Stimulated activated CD8-positive, alpha-beta memory T cell treated with anti-CD3 and anti-CD28 coated beads, Interleukin-2, amount 100 ng/mL, for 1 hour (primary cell): ENCODE measurements around the gene FGF18.
"Not testable (repeated sequence)": the region's sequence is repeated elsewhere in the genome, so short reads cannot be mapped to it uniquely, and the experiment has no call there.

ENCODE experiments used
- DNase-seq, 2 donors: peaks; one replicate each; pipeline ENCODE4 v3.0.0-alpha.2; 2020; ENCODE audit warnings: low read depth in 2 of 2

The FGF18 gene, protein sequence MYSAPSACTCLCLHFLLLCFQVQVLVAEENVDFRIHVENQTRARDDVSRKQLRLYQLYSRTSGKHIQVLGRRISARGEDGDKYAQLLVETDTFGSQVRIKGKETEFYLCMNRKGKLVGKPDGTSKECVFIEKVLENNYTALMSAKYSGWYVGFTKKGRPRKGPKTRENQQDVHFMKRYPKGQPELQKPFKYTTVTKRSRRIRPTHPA

DNA sequence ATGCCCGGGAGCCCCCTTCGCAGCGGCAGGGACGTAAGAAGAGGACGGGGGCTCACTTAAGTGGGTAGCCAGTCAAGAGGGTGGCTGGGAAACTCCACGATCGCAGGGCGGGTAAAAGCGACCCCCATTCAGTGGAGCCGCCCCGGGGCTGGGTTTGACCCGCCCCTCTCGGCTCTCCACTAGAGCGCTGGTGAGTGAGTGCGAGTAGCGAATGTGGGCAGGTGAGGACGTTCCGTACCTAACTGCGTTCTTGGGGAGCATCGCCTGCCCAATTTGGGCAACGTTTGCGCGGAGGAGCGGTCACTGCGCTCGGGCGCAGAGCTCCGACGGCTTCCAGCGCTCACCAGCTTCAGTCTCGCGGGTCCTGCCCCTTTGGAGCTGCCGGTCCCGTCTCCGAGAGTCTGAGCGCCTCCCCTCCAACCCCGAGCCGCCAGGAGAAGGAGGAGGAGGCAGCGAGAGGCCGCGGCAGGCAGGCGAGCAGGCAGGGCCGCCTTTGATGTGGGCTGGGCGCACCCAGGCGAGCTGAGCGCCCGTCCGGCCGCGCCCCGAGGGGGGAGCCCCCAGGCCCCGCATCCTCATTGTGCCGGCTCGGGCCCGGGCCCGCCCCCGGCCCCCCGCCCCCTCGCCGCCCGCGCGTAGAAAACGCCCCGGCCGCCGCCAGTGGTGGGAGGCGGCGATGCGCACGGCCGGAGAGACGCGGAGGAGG, at the start of gene FGF18:
TSS of gene FGF18 (plus strand) at position 666 of the 706 bp plus-strand sequence. CDS start 553 bp downstream, outside the sequence.
- DNase-seq = no peak

DNA sequence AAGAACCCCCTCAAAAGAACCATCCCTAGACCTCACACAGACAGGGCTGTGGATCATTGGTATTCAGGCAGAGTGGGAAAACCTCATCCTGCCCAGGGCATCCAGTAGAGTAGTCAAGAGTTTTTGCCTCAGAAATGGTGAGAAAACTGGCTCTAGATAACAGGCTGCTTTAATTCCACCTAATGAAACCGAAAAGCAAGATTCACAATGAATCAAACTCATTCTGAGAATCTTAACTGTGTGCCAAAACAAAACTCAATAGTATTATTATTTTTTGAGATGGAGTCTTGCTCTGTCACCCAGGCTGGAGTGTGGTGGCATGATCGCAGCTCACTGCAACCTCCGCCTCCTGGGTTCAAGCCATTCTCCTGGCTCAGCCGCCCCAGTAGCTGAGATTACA, 49.5 kb upstream of the FGF18 start:
- DNase-seq = no peak

DNA sequence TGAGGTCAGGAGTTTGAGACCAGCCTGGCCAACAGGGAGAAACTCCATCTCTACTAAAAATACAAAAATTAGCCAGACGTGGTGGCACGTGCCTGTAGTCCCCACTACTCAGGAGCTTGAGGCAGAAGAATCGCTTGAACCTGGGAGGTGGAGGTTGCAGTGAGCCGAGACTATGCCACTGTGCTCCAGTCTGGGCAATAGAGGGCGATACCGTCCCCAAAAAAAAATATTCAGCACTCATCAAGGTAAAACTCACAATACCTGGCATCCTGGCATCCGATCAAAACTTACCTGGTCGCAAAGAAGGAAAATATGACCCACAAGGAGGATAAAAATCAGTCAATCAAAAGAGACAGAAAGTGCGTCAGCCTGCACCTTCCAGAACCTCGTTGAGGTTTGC, 48.6 kb upstream of the FGF18 start:
- DNase-seq = not testable (repeated sequence)

DNA sequence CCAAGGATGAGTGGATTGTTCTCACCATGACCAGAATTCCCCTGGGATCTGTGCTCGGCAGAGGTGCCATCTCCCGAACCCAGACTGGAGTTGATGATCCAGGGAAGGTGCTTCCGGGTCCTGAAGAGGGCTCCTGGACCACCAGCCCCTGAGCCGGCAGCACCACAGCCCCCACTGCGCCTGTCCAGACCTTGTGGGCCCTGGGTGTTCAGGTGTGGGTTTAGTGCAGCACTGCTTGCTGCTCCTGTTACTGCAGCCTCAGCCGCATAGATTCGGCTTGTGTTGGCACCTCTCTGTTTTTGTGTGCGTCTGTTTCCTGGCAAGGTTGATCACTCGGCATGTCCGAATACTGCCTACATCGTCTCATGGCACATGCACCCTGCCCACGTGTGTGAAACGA, 48.1 kb upstream of the FGF18 start:
- no peak for DNase-seq

DNA sequence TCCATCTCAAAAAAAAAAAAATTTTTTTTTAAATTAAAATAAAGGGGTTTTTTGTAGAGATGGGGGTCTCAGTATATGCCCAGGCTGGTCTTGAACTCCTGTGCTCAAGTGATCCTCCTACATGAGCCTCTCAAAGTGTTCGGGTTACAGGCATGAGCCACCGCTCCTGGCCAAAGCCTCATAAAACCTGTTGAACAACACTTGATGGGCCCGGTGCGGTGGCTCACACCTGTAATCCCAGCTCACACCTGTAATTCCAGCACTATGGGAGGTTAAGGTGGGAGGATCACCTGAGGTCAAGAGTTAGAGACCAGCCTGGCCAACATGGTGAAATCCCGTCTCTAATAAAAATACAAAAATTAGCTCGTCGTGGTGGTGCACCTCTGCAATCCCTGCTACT, 39.5 kb upstream of the FGF18 start:
- no peak for DNase-seq

DNA sequence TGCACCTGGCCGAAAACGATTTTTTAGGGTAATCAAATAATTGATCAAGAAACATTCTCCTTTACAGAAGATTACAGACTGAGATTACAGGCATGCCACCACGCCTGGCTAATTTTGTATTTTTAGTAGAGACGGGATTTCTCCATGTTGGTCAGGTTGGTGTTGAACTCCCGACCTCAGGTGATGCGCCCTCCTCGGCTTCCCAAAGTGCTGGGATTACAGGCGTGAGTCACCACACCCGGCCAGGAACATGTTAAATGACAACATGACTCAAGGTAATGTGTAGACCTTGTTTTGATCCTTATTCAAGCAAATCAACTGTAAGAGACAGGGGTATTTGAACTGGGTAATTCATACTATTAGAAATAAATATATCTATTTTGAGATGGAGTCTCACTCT, 35.0 kb upstream of the FGF18 start:
- not testable (repeated sequence) for DNase-seq

DNA sequence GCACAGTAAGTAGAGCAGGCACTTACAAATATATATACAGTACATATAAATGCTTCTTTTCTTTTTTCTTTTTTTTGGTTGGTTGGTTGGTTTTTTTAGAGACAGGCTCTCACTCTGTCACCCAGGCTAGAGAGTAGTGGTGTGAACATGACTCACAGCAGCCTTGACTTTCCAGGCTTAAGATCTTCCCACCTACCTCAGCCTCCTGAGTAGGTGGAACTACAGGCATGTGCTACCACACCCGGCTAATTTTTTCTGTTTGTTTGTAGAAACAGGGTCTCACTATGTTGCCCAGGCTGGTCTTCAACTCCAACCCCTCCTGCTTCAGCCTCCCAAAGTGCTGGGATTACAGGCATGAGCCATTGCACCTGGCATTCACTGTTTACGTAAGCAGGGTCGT, 34.4 kb upstream of the FGF18 start:
- DNase-seq = not testable (repeated sequence)

DNA sequence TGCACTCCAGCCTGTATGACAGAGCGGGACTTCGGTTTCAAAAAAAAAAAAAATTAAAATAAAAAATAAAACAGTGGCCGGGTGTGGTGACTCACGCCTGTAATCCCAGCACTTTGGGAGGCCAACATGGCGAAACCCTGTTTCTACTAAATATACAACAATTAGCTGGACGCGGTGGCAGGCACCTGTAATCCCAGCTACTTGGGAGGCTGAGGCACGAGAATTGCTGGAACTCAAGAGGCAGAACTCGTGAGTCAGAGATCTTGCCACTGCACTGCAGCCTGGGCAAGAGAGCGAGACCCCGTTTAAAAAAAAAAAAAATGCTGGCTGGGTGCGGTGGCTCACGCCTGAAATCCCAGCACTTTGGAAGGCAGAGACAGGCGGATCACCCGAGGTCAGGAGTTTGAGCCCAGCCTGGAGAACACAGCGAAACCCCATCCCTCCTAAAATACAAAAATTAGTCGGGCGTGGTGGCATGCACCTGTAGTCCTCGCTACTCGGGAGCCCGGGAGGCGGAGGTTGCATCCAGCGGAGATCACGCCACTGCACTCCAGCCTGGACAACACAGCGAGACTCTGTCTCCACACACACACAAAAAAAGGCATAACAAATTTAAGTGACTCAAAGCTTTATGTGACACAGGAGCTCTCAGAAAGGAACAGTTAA, 33.3 kb upstream of the FGF18 start:
- DNase-seq = no peak

DNA sequence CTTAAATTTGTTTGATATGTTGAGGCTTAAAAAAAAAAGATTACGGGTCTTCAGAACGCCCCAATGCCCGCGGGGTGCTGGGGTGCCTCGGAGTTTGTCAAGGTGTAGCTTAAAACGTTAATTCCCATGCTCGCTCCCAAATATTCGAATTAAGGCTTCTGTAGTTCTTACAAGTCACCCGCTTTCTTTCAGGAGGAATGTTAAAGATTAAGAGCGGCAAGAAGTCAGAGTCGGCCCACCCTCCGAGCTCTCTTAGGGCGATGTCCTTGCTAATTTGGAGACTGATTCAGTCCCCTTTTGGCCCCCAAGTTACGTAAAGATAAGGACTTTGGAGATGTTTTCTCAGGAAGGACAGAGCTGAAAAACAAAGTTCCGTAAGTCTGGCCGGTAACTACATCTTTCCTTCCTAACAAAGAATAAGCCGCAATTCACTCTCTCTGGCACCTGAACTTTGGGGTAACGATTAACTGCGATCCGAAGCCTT, 32.5 kb upstream of the FGF18 start:
- DNase-seq = no peak

DNA sequence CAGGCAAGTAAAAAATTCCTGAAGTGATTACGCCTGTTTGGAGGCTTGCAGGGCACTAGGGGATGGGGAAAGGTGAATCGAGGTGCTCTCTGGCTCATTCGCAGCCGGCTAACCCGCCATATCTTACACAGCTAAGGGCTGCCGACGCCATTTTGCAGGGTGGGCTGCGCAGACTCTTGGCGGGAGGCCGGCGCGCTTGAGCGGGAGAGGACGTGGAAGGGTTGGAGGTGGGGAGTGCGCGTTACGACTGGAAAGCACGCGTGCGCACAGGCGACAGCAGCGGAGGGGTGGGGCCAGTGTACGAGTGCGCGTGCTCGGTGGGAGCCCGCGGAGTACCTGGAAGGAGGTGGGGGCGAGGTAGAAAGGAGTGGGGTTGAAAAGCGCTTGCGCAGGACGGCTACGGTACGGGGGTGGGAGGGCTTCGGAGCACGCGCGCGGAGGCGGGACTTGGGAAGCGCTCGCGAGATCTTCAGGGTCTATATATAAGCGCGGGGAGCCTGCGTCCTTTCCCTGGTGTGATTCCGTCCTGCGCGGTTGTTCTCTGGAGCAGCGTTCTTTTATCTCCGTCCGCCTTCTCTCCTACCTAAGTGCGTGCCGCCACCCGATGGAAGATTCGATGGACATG, 32.0 kb upstream of the FGF18 start, which contains the start of gene NPM1:
TSS of gene NPM1 (plus strand) at position 505 of the 625 bp plus-strand sequence. CDS start at position 605, 100 bp downstream.
- DNase-seq = peak; percentile 95 to 98

DNA sequence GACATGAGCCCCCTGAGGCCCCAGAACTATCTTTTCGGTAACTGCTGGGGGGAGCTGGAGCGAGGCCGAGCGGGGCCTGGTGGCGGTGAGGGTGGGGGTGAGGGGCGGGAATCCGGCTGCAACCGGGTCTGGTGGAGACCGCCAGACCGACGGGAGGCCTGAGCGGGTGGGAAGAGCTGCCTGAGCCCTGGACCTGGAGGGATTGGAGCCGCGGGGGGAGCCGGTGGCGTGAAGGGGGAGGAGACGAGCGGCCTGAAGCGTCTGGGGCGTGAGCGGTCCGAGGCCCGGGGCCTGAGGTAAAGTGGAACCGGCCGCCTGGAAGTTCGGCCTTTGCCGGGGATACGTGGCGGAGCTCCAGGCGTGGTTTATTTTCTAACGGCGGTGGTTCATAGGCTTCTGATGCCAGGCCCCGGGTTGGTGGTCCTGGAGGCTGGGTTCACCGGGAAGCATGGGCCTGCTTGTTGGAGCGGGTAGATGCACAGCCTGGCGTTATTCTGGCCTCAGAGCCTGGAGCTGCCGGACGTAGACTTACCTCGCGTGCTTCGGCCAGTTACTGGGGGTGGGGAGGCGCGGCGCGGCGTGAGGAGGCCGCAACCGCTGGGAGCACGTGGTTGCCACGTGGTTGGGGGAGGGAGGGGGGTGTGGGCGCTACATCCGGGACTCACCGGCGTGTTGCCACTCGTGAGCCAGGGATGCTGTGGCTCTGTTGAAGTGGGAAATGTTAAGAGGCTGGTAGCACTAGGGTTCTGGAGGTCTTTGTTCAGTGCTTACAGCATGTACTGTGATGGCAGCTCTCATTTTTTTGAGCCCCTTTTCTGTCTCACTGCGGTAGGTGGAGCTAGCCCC, 31.3 kb upstream of the FGF18 start:
- DNase-seq = peak; percentile 58 to 68

DNA sequence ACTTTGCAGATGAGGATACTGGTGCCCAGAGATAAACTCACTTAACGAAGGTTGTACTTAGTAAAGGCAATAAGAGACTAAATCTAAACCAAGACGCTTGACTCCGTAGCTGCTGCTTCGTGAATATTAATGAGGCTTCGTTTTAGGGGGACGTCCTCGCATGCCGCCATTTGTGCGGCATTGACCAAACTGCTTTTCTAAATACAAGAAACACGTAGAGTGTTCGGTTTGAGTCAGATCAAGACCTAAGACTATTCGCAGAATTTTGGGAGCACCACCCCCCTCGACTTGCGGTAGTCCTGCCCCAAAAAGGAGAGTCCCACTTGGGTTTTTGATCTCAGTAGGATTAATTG, 30.7 kb upstream of the FGF18 start:
- no peak for DNase-seq

DNA sequence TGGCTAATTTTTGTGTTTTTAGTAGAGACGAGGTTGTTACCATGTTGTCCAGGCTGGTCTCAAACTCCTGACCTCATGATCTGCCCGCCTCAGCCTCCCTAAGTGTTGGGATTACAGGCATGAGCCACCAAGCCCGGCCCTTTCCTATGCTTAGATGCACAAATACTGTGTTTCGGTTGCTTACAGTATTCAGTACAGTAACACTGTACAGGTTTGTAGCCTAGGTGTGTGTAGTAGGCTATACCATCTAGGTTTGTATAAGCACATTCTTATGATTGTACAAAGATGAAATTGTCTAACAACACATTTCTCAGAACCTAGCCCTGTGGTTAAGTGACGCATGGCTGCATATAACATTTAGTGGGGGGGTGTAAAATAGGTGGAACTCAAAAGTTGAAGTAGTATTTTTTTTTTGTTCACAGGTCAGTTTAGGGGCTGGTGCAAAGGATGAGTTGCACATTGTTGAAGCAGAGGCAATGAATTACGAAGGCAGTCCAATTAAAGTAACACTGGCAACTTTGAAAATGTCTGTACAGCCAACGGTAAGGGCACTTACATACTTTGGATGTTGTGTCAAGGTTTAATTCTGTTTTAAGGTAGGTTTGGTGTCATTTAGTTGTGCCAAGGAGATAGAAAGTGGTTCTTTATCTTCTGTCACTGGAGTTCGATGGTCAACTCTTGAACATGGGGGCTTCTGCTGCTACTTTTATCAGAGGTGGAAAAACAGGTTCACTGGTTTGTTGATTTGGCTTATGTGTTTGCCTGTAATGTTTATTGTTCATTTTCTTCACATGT, 28.4 kb upstream of the FGF18 start:
- no peak for DNase-seq

DNA sequence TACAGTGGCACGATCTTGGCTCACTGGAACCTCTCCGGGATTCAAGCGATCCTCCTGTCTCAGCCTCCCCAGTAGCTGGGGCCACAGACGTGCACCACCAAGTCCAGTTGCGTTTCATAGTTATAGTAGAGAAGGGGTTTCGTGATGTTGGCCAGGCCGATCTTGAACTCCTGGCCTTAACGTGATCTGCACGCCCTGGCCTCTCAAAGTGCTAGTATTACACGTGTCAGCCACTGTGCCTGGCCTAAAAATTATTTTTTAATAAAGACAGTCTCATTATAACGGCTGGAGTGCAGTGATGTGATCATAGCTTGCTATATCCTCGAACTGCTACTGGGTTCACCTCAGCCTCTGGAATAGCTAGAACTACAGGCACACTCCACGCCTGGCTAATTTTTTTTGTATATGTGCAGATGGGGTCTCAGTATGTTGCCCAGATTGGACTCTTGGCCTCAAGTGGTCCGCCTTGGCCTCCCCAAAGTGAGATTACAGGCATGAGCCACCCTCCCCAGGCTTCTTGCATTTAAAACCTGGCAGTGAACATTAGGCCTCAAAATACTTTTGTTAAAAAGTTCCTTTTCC, 27.4 kb upstream of the FGF18 start:
- DNase-seq = no peak

DNA sequence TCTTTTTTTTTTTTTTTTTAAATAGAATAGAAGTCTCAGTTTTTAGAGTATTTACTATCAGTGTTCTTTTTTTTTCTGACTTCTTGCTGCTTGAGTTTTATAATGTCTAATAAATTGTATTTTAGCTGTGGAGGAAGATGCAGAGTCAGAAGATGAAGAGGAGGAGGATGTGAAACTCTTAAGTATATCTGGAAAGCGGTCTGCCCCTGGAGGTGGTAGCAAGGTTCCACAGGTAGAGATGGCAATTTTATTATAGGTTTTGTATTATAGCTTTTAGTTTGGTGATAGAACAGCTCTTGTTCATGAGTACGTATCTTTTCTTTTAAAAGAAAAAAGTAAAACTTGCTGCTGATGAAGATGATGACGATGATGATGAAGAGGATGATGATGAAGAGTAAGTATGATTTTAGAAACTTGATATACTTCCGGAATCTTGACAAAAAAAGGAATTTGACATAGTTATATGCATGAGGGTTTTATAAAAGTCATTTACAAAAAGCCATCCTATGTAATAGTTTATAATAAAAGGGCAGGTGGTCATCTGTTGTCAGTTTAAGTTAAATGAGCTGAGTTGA, 26.8 kb upstream of the FGF18 start:
- DNase-seq = no peak

DNA sequence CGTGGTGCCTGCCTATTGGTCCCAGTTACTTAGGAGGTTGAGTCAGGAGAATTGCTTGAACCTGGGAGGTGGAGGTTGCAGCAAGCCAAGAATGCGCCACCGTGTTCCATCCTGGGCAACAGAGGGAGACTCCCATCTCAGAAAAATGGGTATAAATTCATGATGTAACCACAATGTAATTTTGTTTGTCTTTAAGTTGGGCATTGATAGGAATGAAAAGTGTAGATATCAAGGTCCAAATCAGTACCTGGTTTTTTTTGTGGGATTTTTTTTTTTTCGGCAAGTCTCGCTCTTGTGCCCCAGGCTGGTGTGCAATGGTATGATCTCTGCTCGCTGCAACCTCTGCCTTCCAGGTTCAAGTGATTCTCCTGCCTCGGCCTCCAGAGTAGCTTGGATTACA, 24.4 kb upstream of the FGF18 start:
- no peak for DNase-seq

DNA sequence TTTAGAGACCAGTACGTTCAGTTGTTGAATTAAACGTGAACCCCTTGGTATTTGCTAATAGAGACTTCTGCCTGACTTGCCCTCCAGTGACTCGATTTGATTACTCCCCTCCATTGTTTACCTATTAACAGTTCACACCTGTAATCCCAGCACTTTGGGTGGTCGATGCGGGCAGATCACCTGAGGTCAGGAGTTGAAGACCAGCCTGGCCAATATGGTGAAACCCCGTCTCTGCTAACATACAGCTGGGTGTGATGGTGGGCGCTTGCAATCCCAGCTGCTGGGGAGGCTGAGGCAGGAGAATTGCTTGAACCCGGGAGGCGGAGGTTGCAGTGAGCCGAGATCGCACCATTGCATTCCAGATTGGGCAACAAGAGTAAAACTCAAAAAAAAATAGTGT, 22.9 kb upstream of the FGF18 start:
- not testable (repeated sequence) for DNase-seq

DNA sequence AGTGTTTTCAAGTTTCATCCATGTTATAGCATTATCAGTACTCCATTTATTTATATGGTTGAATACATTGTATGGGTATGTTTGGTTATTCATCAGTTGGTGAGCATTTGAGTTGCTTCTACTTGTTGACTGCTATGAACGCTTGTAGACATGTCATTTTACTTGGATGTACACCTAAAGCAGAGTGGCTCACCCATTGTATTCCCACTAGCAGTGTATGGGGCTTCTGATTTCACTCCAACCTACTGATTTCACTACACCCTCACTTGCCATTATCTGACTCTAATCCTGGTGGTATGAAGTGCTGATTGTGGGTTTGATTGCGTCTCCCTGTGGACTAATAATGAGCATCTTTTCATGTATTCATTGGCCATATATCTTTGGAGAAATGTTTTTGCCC, 22.3 kb upstream of the FGF18 start:
- no peak for DNase-seq

DNA sequence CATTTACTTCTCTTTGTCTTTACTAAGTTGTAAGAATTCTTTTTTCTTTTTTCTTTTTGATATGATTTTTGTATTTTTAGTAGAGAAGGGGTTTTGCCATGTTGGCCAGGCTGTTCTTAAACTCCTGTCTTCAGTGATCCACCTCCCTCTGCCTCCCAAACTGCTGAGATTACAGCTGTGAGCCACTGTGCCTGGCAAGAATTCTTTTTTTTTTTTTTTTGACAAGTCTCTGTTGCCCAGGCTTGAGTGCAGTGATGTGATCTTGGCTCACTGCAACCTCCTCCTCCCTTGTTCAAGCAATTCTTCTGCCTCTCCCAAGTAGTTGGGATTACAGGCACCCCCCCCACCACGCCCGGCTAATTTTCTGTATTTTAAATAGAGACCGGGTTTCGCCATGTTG, 21.8 kb upstream of the FGF18 start:
- no peak for DNase-seq

DNA sequence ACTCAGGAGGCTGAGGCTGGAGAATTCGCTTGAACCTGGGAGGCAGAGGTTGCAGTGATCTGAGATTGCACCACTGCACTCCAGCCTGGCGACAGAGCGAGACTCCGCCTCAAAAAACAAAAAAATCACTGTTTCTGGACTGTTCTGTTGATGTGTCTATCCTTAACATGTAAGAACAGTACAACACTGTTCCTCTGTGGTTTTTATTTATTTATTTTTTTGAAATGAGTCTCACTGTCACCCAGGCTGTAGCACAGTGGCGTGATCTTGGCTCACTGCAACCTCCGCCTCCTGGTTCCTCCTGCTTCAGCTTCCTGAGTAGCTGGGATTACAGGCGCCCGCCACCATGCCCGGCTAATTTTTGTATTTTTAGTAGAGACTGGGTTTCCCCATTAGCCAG, 20.8 kb upstream of the FGF18 start:
- not testable (repeated sequence) for DNase-seq
